ENCODE results near the gene GOT1. TPM values are rescaled to one million over a fixed set of nuclear protein-coding genes. Genes with fewer than 3 reads are reported as not detected.

The GOT1 gene
- total and polyA plus RNA-seq, 4 donors: 73.5 to 271 (median 123) TPM

DNA sequence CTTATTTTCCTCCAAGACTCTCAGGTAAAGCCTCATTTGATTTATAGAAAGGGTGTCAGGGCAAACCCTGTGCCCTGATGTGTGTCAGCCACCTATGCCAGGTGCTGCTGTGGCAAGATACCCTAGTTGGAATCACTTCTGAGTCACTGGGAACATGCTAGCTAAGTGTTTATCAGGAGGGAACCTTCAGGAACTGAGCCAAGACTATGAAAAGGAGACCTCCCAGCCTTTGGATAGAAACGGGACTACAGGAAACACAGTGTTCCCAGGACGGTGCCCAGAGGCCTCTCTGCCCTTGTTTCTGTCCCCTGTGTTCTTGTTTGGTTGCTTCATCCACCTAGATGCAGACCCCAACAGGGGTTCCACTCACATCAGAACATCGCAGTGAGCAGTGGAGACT lies 72.7 kb downstream of the GOT1 start:
- no peak overlapping the region for H3K4me3 ChIP-seq (ENCODE audit: low read depth in 1 of 3, low read length in 3 of 3)
- no peak overlapping the region for H3K27ac ChIP-seq (ENCODE audit: low read depth in 1 of 2, low read length in 2 of 2)
- H3K9me3 ChIP-seq (ENCODE audit: control insufficient read depth in 4 of 4, low read length in 3 of 4): no peaks in the 10 kb centered on the region
- no peaks in the 10 kb centered on the region for H3K36me3 ChIP-seq (ENCODE audit: control insufficient read depth in 4 of 4, insufficient read depth in 3 of 4, low read depth in 1 of 4, low read length in 3 of 4)
- TF ChIP-seq, protein P1, sequence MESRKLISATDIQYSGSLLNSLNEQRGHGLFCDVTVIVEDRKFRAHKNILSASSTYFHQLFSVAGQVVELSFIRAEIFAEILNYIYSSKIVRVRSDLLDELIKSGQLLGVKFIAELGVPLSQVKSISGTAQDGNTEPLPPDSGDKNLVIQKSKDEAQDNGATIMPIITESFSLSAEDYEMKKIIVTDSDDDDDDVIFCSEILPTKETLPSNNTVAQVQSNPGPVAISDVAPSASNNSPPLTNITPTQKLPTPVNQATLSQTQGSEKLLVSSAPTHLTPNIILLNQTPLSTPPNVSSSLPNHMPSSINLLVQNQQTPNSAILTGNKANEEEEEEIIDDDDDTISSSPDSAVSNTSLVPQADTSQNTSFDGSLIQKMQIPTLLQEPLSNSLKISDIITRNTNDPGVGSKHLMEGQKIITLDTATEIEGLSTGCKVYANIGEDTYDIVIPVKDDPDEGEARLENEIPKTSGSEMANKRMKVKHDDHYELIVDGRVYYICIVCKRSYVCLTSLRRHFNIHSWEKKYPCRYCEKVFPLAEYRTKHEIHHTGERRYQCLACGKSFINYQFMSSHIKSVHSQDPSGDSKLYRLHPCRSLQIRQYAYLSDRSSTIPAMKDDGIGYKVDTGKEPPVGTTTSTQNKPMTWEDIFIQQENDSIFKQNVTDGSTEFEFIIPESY (IDR thresholded peaks at IDR 0.05): no peak
- TF ChIP-seq, protein P2, sequence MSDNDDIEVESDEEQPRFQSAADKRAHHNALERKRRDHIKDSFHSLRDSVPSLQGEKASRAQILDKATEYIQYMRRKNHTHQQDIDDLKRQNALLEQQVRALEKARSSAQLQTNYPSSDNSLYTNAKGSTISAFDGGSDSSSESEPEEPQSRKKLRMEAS (IDR thresholded peaks at IDR 0.05): no peak
- TF ChIP-seq FOXA2 (IDR thresholded peaks at IDR 0.05): no peak
- no peak for TF ChIP-seq RXRA (IDR thresholded peaks at IDR 0.05)
- TF ChIP-seq, protein P3, sequence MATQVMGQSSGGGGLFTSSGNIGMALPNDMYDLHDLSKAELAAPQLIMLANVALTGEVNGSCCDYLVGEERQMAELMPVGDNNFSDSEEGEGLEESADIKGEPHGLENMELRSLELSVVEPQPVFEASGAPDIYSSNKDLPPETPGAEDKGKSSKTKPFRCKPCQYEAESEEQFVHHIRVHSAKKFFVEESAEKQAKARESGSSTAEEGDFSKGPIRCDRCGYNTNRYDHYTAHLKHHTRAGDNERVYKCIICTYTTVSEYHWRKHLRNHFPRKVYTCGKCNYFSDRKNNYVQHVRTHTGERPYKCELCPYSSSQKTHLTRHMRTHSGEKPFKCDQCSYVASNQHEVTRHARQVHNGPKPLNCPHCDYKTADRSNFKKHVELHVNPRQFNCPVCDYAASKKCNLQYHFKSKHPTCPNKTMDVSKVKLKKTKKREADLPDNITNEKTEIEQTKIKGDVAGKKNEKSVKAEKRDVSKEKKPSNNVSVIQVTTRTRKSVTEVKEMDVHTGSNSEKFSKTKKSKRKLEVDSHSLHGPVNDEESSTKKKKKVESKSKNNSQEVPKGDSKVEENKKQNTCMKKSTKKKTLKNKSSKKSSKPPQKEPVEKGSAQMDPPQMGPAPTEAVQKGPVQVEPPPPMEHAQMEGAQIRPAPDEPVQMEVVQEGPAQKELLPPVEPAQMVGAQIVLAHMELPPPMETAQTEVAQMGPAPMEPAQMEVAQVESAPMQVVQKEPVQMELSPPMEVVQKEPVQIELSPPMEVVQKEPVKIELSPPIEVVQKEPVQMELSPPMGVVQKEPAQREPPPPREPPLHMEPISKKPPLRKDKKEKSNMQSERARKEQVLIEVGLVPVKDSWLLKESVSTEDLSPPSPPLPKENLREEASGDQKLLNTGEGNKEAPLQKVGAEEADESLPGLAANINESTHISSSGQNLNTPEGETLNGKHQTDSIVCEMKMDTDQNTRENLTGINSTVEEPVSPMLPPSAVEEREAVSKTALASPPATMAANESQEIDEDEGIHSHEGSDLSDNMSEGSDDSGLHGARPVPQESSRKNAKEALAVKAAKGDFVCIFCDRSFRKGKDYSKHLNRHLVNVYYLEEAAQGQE (IDR thresholded peaks at IDR 0.05): no peak
- no peak for TF ChIP-seq SP1 (IDR thresholded peaks at IDR 0.05)
- TF ChIP-seq RAD21 (IDR thresholded peaks at IDR 0.05): no peak
- TF ChIP-seq NR2F2 (IDR thresholded peaks at IDR 0.05): no peak
- TF ChIP-seq EGR1 (IDR thresholded peaks at IDR 0.05; ENCODE audit: low read depth in 2 of 2): no peak
- TF ChIP-seq HNF4A (conservative IDR thresholded peaks at IDR 0.05): no peak
- TF ChIP-seq GABPA (IDR thresholded peaks at IDR 0.05 in 1 of 2, conservative IDR thresholded peaks at IDR 0.05 in 1 of 2): no peak
- TF ChIP-seq JUND (IDR thresholded peaks at IDR 0.05): no peak
- TF ChIP-seq FOXA1 (IDR thresholded peaks at IDR 0.05): no peak
- TF ChIP-seq HNF4G (IDR thresholded peaks at IDR 0.05): no peak
- TF ChIP-seq, protein P4, sequence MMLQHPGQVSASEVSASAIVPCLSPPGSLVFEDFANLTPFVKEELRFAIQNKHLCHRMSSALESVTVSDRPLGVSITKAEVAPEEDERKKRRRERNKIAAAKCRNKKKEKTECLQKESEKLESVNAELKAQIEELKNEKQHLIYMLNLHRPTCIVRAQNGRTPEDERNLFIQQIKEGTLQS (IDR thresholded peaks at IDR 0.05): no peak
- TF ChIP-seq, protein P5, sequence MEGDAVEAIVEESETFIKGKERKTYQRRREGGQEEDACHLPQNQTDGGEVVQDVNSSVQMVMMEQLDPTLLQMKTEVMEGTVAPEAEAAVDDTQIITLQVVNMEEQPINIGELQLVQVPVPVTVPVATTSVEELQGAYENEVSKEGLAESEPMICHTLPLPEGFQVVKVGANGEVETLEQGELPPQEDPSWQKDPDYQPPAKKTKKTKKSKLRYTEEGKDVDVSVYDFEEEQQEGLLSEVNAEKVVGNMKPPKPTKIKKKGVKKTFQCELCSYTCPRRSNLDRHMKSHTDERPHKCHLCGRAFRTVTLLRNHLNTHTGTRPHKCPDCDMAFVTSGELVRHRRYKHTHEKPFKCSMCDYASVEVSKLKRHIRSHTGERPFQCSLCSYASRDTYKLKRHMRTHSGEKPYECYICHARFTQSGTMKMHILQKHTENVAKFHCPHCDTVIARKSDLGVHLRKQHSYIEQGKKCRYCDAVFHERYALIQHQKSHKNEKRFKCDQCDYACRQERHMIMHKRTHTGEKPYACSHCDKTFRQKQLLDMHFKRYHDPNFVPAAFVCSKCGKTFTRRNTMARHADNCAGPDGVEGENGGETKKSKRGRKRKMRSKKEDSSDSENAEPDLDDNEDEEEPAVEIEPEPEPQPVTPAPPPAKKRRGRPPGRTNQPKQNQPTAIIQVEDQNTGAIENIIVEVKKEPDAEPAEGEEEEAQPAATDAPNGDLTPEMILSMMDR (IDR thresholded peaks at IDR 0.05; ENCODE audit: low read depth, low read length, missing input control): no peak
- no peak for TF ChIP-seq YY1 (IDR thresholded peaks at IDR 0.05)
- TF ChIP-seq TAF1 (conservative IDR thresholded peaks at IDR 0.05): no peak
- peaks cover 0 to 3% (median 0%) of the 10 kb centered on the region in 4 donors for H3K27me3 ChIP-seq (ENCODE audit: control insufficient read depth in 4 of 4, insufficient read depth in 4 of 4, low read length in 3 of 4)
- no peak for DNase-seq (ENCODE audit: low spot score)
- H3K9ac ChIP-seq (ENCODE audit: low read depth in 1 of 2, low read length in 2 of 2): no peak overlapping the region
- WGBS: 51% methylated on average over 3 of the region's 3 CpGs
- no peaks in the 10 kb centered on the region for H3K4me1 ChIP-seq (ENCODE audit: control insufficient read depth in 4 of 4, insufficient read depth in 4 of 4, low read length in 3 of 4)

All from liver (tissue), 9 donors.